H1 (cell line): ENCODE results near the gene VPS26A. TPM values are rescaled to one million over a fixed set of nuclear protein-coding genes. Genes with fewer than 3 reads are reported as not detected.

Source experiments
- ASH2L ChIP-seq: fragments of 200-600, 300-600 bp; sonication (generic); IDR thresholded peaks from one replicate; pipeline ENCODE4 v1.7.1; 2017; ENCODE audit warnings: low read length
- BACH1 ChIP-seq: IDR thresholded peaks from 2 replicates; pipeline ENCODE4 v1.6.1; 2012; ENCODE audit warnings: low read length, improper control_type of control experiment
- RNF2 ChIP-seq: fragments of 200-900, 300-1000 bp; sonication (generic); IDR thresholded peaks from 2 replicates; pipeline ENCODE4 v1.7.1; 2016; ENCODE audit warnings: borderline replicate concordance, low read depth, mild to moderate bottlenecking, antibody characterized with exemption, low read length; ENCODE audit not compliant: poor library complexity, severe bottlenecking; ENCODE audit errors: missing control alignments
- SAP30 ChIP-seq: fragments of 300-600 bp; sonication (generic); IDR thresholded peaks from 2 replicates; pipeline ENCODE4 v1.7.1; 2012; ENCODE audit warnings: low read length, moderate library complexity, mild to moderate bottlenecking, inconsistent platforms; ENCODE audit not compliant: insufficient read depth, insufficient replicate concordance
- TAF7 ChIP-seq: optimal IDR thresholded peaks from 2 replicates; pipeline ENCODE3; 2011; ENCODE audit warnings: low read depth, mild to moderate bottlenecking, inconsistent platforms, low read length, moderate library complexity, borderline replicate concordance
- USF2 ChIP-seq: IDR thresholded peaks from 2 replicates; pipeline ENCODE4 v1.6.1; 2011; ENCODE audit warnings: low read length, improper control_type of control experiment
- polyA plus RNA-seq, 7 experiments: library from polyadenylated mRNA; depleted of rRNA in 3 of 7; stranded (reverse) in 5 of 7; unstranded in 2 of 7; fragments of >200 nt in 5 of 7; fragments of 200-250 nt in 2 of 7; gene quantifications; 1 replicate in 5 of 7; 2 replicates in 1 of 7; 4 replicates in 1 of 7; pipeline versions ENCODE4 v1.2.1 to v1.2.3, GENCODE V29; 2011 to 2013; ENCODE audit warnings: missing spikeins in 2 of 7, mixed read lengths in 2 of 7
- total RNA-seq: library from RNA; stranded (reverse); fragmentation: NEBNext Ultra II Directional; extraction: Animal tissue kit (Norgen Biotek cat#: 25700); gene quantifications from 2 replicates; pipeline ENCODE4 v1.2.1, GENCODE V29; 2021
- TF ChIP-seq, protein P1 (sequence below), 3 experiments: IDR thresholded peaks; 1 replicate in 2 of 3; 2 replicates in 1 of 3; pipeline versions ENCODE4 v1.5.1 to v1.6.1; 2011; ENCODE audit warnings: low read length in 3 of 3, mild to moderate bottlenecking in 3 of 3, inconsistent platforms in 2 of 3, low read depth in 1 of 3, moderate library complexity in 1 of 3; ENCODE audit not compliant: insufficient read depth in 1 of 3; ENCODE audit errors: control extremely low read depth in 1 of 3

VPS26A gene
- total and polyA plus RNA-seq, 2 of the 8 experiments (the other 6 are each of a cell fraction or from before 2014, with no cell fraction given), result 10.7 to 44.8 TPM

- TF ChIP-seq, protein P1, sequence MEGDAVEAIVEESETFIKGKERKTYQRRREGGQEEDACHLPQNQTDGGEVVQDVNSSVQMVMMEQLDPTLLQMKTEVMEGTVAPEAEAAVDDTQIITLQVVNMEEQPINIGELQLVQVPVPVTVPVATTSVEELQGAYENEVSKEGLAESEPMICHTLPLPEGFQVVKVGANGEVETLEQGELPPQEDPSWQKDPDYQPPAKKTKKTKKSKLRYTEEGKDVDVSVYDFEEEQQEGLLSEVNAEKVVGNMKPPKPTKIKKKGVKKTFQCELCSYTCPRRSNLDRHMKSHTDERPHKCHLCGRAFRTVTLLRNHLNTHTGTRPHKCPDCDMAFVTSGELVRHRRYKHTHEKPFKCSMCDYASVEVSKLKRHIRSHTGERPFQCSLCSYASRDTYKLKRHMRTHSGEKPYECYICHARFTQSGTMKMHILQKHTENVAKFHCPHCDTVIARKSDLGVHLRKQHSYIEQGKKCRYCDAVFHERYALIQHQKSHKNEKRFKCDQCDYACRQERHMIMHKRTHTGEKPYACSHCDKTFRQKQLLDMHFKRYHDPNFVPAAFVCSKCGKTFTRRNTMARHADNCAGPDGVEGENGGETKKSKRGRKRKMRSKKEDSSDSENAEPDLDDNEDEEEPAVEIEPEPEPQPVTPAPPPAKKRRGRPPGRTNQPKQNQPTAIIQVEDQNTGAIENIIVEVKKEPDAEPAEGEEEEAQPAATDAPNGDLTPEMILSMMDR (IDR thresholded peaks at IDR 0.05; ENCODE audit: control extremely low read depth in 1 of 3, insufficient read depth in 1 of 3, low read depth in 1 of 3, low read length in 3 of 3), result no peak
- TF ChIP-seq USF2 (no peak), RNF2 (no peak), ASH2L (no peak), TAF7 (no peak), BACH1 (no peak), SAP30 (no peak)
Measured at GRCh38 chr10:69104994-69105790, 18.8 kb upstream of the VPS26A start (continued).
